Epithelial cell of esophagus (primary cell): Measurements from ENCODE around the gene MAPK7.

Experiments
- DNase-seq: peaks from one replicate; pipeline ENCODE4 v3.0.0; 2010; ENCODE audit warnings: low read depth
- H3K4me3 ChIP-seq: 2 replicates; pipeline ENCODE4 v1.5.1; 2011; ENCODE audit warnings: mild to moderate bottlenecking, low read length, control low read depth
- CTCF ChIP-seq: IDR thresholded peaks from 2 replicates; pipeline ENCODE4 v1.5.1; 2011; ENCODE audit warnings: low read depth, mild to moderate bottlenecking, low read length, control low read depth, inconsistent platforms; ENCODE audit not compliant: insufficient read depth; ENCODE audit errors: missing control alignments

The MAPK7 gene

GRCh38 chr17:19332371-19333131 lies 45.7 kb upstream of the MAPK7 start:
- no peak overlapping the region for H3K4me3 ChIP-seq
- DNase-seq: no peak
- no peak for TF ChIP-seq CTCF

- no peak for TF ChIP-seq CTCF
- H3K4me3 ChIP-seq: no peak overlapping the region
- no peak for DNase-seq
These were observed 45.2 kb upstream of the MAPK7 start for GRCh38 chr17:19333132-19333440.

- no peak for DNase-seq
- H3K4me3 ChIP-seq: no peak overlapping the region
- TF ChIP-seq CTCF: no peak
These were observed 44.5 kb upstream of the MAPK7 start for GRCh38 chr17:19333736-19334290.

- no peak overlapping the region for H3K4me3 ChIP-seq
- no peak for DNase-seq
- no peak for TF ChIP-seq CTCF
These were observed 44.0 kb upstream of the MAPK7 start for GRCh38 chr17:19334331-19334730.

- no peak for TF ChIP-seq CTCF
- DNase-seq: no peak
These were observed 42.2 kb upstream of the MAPK7 start for GRCh38 chr17:19335951-19336631.

GRCh38 chr17:19336938-19337711 lies 41.2 kb upstream of the MAPK7 start:
- TF ChIP-seq CTCF: no peak
- H3K4me3 ChIP-seq: no peak overlapping the region
- DNase-seq: no peak

More at GRCh38 chr17:19335951-19336631, 42.2 kb upstream of the MAPK7 start:
- no peak overlapping the region for H3K4me3 ChIP-seq
